PC-9 (cell line): ENCODE data around the gene GAB2. TPM values are rescaled to one million over a fixed set of nuclear protein-coding genes. Genes with fewer than 3 reads are reported as not detected.

Experiments
- BruUV-seq: library from RNA; stranded (reverse); fragments of 400-500 nt; replicated peaks from 2 replicates; lab custom pipeline; 2021; lab: Mats Ljungman, UMichigan
- CTCF ChIA-PET: fragments of 300-600 bp; sonication (Branson Sonifier 250); formaldehyde crosslinking; loops from one replicate; lab custom pipeline; 2022; ENCODE audit warnings: antibody characterized with exemption; lab: Charles Lee
- POLR2A ChIA-PET: fragments of 300-600 bp; sonication (Branson Sonifier 250); formaldehyde crosslinking; loops from one replicate; lab custom pipeline; 2022; ENCODE audit warnings: antibody characterized with exemption; ENCODE audit not compliant: unreplicated experiment; lab: Charles Lee
- DNase-seq, 2 experiments: peaks; one replicate each; pipeline versions ENCODE4 v3.0.0 to v3.0.0-alpha.2; 2015 to 2022; ENCODE audit warnings: mixed read lengths in 1 of 2
- H2AFZ ChIP-seq: fragments of 200-600 bp; sonication (generic); 2 replicates; pipeline ENCODE4 v1.8.1; 2017; ENCODE audit warnings: antibody characterized with exemption
- H3F3A ChIP-seq: fragments of 200-600 bp; sonication (generic); 2 replicates; pipeline ENCODE4 v1.8.1; 2017; ENCODE audit warnings: antibody characterized with exemption, mild to moderate bottlenecking, low read depth; ENCODE audit not compliant: insufficient read depth
- H3K27ac ChIP-seq: fragments of 200-600 bp; sonication (generic); 2 replicates; pipeline ENCODE4 v1.6.1; 2016; ENCODE audit warnings: mixed run types
- H3K27me3 ChIP-seq: fragments of 200-600 bp; sonication (generic); 2 replicates; pipeline ENCODE4 v1.6.1; 2016; ENCODE audit warnings: low read depth, mixed run types; ENCODE audit not compliant: insufficient read depth
- H3K36me3 ChIP-seq: fragments of 200-600 bp; sonication (generic); 2 replicates; pipeline ENCODE4 v1.6.1; 2016; ENCODE audit warnings: low read depth, mixed run types
- H3K4me1 ChIP-seq: fragments of 200-600 bp; sonication (generic); replicated peaks from 2 replicates; pipeline ENCODE4 v1.6.1; 2016; ENCODE audit warnings: mixed run types; ENCODE audit not compliant: insufficient read depth
- H3K4me2 ChIP-seq: fragments of 200-600 bp; sonication (generic); 2 replicates; pipeline ENCODE4 v1.6.1; 2017; ENCODE audit warnings: mixed run types
- H3K4me3 ChIP-seq: fragments of 200-600 bp; sonication (generic); 2 replicates; pipeline ENCODE4 v1.6.1; 2016; ENCODE audit warnings: mixed run types
- H3K79me2 ChIP-seq: fragments of 200-600 bp; sonication (generic); 2 replicates; pipeline ENCODE4 v1.6.1; 2017; ENCODE audit warnings: low read depth, mixed run types
- H3K9me2 ChIP-seq: fragments of 200-600 bp; sonication (generic); 2 replicates; pipeline ENCODE4 v1.8.1; 2017; ENCODE audit warnings: mild to moderate bottlenecking; ENCODE audit not compliant: insufficient read depth
- H3K9me3 ChIP-seq: fragments of 200-600 bp; sonication (generic); 2 replicates; pipeline ENCODE4 v1.8.1; 2016; ENCODE audit warnings: low read depth; ENCODE audit not compliant: insufficient read depth
- H4K20me1 ChIP-seq: fragments of 200-600 bp; sonication (generic); 2 replicates; pipeline ENCODE4 v1.8.1; 2017; ENCODE audit not compliant: insufficient read depth
- EZH2 ChIP-seq: fragments of 200-600 bp; sonication (generic); IDR thresholded peaks from 2 replicates; pipeline ENCODE4 v1.8.0; 2017; ENCODE audit warnings: antibody characterized with exemption, low read depth
- intact Hi-C: fragments of 100-400 bp; cut with micrococcal nuclease; formaldehyde crosslinking; loops from one replicate; pipeline ENCODE4 v1.10.0; 2022; ENCODE audit not compliant: unreplicated experiment
- total RNA-seq: library from RNA; stranded (reverse); gene quantifications from 2 replicates; pipeline ENCODE4 v1.2.3, GENCODE V29; 2021
- TF ChIP-seq, protein P1 (sequence below): fragments of 200-600 bp; sonication (generic); conservative IDR thresholded peaks from 2 replicates; pipeline ENCODE4 v1.6.1; 2017; ENCODE audit warnings: mixed run types, antibody characterized with exemption, mild to moderate bottlenecking, moderate library complexity

GAB2 gene
- total RNA-seq, 1 experiment from 2014 or later: 17.5 TPM

DNA sequence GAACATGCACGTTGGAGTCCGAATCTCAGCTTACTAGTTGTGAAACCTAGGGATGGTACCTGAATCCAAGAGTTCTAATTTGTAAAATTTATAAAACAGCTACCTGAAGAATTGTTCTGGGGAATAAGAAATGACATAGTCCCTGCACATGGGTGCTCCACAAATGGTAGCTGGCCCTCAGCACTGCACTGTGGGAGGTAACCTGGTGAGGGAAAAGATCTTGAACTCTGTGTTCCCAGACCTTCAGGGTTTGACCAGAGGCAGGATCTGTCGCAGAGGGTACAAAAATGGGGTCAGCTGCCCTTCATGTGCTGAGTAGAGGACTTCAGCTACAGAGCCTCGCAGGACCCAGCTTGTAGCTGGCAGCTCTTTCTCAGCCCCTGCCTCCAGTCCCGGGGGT is 155.4 kb downstream of the GAB2 start:
- Histone ChIP-seq H3K36me3 (no peaks in the 10 kb centered on the region), H3K27me3 (no peaks in the 10 kb centered on the region)
- BruUV-seq: no TSS peak

DNA sequence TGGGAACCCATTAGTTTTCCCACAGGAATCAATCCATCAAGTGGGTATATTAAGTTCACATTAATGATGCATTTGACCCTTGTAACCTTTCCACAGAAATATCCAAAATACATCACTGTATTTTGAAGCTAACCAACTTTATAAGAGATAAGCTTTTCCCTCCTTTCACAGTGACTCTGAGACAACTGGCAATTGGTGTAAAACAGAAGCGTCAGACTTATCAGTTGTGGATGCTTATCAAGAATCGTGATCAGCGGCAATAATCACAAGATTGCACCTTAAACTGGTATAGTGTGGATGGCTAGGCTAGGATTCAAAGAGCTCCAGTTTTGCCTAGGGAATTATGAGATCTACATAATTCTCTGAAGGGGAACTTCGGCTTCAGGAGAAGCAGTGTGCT is 155.8 kb downstream of the GAB2 start:
- no peaks in the 10 kb centered on the region for H3K4me1 ChIP-seq
- no peaks in the 10 kb centered on the region for H4K20me1 ChIP-seq
- BruUV-seq: no TSS peak
- no peaks in the 10 kb centered on the region for H3K79me2 ChIP-seq
- POLR2A ChIA-PET: no interaction called here
- CTCF ChIA-PET: no interaction called here
- no peaks in the 10 kb centered on the region for H3K36me3 ChIP-seq
- no peak for DNase-seq
- H3K4me2 ChIP-seq: no peak overlapping the region
- no peaks in the 10 kb centered on the region for H3K9me2 ChIP-seq
- H3K4me3 ChIP-seq: no peak overlapping the region
- TF ChIP-seq EZH2: no peak
- TF ChIP-seq, protein P1, sequence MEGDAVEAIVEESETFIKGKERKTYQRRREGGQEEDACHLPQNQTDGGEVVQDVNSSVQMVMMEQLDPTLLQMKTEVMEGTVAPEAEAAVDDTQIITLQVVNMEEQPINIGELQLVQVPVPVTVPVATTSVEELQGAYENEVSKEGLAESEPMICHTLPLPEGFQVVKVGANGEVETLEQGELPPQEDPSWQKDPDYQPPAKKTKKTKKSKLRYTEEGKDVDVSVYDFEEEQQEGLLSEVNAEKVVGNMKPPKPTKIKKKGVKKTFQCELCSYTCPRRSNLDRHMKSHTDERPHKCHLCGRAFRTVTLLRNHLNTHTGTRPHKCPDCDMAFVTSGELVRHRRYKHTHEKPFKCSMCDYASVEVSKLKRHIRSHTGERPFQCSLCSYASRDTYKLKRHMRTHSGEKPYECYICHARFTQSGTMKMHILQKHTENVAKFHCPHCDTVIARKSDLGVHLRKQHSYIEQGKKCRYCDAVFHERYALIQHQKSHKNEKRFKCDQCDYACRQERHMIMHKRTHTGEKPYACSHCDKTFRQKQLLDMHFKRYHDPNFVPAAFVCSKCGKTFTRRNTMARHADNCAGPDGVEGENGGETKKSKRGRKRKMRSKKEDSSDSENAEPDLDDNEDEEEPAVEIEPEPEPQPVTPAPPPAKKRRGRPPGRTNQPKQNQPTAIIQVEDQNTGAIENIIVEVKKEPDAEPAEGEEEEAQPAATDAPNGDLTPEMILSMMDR: no peak
- H3K27ac ChIP-seq: no peak overlapping the region
- H3K27me3 ChIP-seq: no peaks in the 10 kb centered on the region
- H3F3A ChIP-seq: no peaks in the 10 kb centered on the region
- intact Hi-C loops: no loop called here
- H2AFZ ChIP-seq: no peak overlapping the region
- H3K9me3 ChIP-seq: no peaks in the 10 kb centered on the region

More for the DNA sequence above, 155.4 kb downstream of the GAB2 start:
- no peak for TF ChIP-seq EZH2
- TF ChIP-seq, protein P1: no peak
- Histone ChIP-seq H2AFZ (no peak overlapping the region), H3K9me3 (no peaks in the 10 kb centered on the region), H3K27ac (no peak overlapping the region), H3K9me2 (no peaks in the 10 kb centered on the region), H4K20me1 (no peaks in the 10 kb centered on the region), H3F3A (no peaks in the 10 kb centered on the region), H3K79me2 (no peaks in the 10 kb centered on the region), H3K4me2 (no peak overlapping the region), H3K4me1 (no peaks in the 10 kb centered on the region), H3K4me3 (no peak overlapping the region)
- no peak for DNase-seq
- intact Hi-C loops: no loop called here
- ChIA-PET POLR2A (no interaction called here), CTCF (interaction anchor here (0.5 kb wide), 1 partner anchor 241 kb away, joined by 3 read pairs; no protein-coding TSS in a partner anchor)

DNA sequence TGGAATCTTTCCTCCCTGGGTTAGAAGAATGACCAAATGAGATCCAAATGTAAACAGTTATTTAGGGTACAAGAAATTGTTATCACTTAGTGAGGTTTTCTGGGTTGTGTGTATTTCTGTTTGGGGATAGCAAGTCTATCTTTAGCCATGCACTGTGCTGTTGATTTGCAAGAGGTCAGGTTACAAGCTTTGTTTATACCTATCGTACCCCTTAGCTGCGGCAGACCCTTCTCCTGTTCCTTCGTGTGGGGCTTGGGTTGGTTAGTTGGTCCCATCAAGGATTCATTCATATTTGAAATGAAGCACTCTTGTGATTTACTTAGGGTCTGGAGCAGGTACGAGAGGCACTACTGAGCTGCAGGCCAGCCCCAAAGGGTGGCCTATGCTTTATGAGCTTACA is 156.3 kb downstream of the GAB2 start:
- TF ChIP-seq, protein P1: no peak
- TF ChIP-seq EZH2: no peak
- ChIA-PET CTCF (no interaction called here), POLR2A (interaction anchor here (0.6 kb wide), 1 partner anchor 154 kb away, joined by 3 read pairs; no protein-coding TSS in a partner anchor)
- intact Hi-C loops: no loop called here
- no peaks in the 10 kb centered on the region for H3K9me3 ChIP-seq
- no peaks in the 10 kb centered on the region for H3K4me1 ChIP-seq
- H3K27me3 ChIP-seq: no peaks in the 10 kb centered on the region
- no peaks in the 10 kb centered on the region for H3K36me3 ChIP-seq
- H4K20me1 ChIP-seq: no peaks in the 10 kb centered on the region
- no peaks in the 10 kb centered on the region for H3F3A ChIP-seq
- no TSS peak for BruUV-seq
- no peak overlapping the region for H2AFZ ChIP-seq
- H3K9me2 ChIP-seq: no peaks in the 10 kb centered on the region
- no peak overlapping the region for H3K4me3 ChIP-seq
- no peak overlapping the region for H3K27ac ChIP-seq
- no peak for DNase-seq
- no peak overlapping the region for H3K4me2 ChIP-seq
- no peaks in the 10 kb centered on the region for H3K79me2 ChIP-seq
